Kidney tubule cell (primary cell): ENCODE results near the gene CAMK1D.
A peak's percentile ranks its signal among the peaks of the same experiment; 100 is the strongest.

Experiments used
- DNase-seq: peaks from one replicate; pipeline ENCODE4 v3.0.0-alpha.2; 2018; ENCODE audit warnings: low spot score

Gene CAMK1D

DNA sequence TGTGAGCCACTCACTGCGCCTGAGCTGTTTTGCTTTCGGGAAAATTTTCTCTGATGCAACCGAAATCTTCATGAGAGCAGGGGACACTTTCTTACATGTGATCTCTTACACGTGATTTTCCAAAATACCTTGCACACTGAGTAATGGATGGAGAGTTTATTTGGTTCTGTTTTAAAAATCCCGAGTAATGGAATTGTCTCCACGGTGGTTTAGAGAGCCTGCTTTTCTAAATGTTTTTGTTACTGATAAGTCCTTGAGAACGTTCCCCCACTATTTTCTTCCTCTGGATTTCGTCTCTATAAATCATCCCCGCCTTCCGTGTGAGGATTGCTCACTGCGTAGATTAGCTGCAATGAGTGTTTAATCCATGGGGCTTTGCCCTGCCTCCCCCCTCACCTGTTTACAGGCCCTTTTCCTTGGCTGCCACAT is 25.7 kb downstream of the CAMK1D start:
- no peak for DNase-seq

DNA sequence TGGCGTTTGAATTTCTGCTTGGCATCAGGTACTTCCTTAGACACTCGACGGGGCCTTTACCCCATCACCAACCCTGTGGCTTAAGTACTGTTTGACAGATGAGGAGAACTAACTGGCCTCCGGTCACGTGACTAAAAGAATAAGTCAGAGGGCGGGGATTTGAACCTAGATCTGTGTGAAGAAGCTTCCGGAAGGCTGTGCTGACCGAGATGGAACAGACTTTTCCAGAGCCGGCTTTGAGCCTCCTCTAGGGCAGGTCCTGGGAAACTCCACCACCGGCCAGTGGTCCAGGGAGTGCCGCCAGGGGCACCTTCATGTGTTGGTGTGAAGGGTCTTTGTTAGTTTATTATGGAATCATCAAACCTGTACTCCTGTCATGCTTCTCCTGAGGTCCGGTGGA is 26.9 kb downstream of the CAMK1D start:
- DNase-seq: no peak

DNA sequence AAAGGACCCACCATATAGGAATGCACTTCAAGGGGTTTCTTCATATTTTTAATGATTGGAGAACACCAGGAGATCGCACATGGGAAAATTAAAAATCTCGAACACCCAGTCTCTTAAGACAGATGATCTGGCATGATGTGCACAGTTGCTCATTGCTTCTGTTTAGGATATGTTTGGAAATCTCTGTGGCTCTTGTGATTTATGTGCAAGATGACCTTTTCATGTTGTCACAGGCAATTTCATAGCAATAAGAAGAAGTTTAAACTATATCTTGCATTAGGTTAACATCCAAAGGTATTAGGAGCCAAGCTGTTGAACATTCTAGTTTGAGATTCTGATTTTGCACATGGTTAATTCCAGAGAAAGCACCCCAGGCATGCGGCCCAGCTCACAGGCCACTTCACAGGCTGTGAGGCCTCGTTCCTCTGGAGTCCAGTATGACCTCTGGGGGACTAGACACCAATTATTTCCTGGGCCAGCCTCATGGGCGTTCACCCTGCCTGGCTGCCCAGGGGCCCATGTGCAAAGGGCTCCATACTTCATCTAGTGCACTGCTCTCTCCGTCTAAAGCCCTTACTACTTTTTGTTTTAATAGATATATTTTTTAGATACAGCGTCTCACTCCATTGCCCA is 28.4 kb downstream of the CAMK1D start:
- DNase-seq: no peak

DNA sequence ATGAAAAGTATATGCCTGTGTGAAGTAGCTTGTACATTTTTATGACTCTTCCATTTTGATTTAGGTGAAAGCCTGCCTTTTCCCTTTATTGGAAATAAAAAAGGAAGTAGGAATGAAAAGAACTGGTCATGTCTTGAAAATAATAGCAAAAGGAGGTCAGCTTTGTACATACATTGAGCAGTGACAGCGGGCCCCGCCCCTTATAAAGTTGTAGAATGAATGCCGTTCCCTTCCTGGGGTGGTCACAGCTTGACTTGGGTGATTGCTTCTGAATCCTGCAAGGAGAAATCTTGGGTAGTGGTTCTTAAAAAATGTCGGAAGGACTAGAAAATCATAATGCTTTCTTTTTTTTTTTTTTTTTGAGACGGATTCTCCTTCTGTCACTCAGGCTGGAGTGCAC is 31.7 kb downstream of the CAMK1D start:
- DNase-seq: no peak

DNA sequence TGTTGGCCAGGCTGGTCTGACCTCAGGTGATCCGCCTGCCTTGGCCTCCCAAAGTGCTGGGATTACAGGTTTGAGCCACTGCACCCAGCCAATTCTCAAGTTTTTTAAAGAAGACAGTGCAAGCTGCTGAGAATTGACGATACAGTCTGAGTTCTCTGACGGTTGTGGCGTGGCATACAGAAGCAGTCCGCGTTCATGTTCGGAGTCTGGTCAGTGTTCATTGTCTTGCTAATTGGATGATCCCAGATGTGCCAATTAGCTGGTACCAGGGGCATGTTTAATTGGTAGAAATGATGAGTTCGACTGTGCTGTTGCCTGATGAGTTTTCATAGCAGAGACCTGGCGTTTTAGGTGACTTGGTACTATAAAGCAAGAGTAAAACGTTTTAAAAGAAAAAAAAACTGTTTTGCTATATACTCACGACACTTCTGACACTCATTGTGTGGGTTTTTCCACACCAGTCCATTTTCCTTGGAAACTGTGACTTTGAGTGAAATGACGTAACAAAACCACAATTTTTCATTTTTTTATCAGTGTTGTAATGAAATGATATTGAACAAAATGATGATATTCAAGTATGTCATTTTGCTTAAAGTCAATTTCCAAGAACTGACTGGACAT is 32.3 kb downstream of the CAMK1D start:
- no peak for DNase-seq

GRCh38 chr10:12382157-12382548 is 32.8 kb downstream of the CAMK1D start:
- no peak for DNase-seq

- DNase-seq: no peak
Observed at GRCh38 chr10:12382956-12383531, 33.7 kb downstream of the CAMK1D start.

DNA sequence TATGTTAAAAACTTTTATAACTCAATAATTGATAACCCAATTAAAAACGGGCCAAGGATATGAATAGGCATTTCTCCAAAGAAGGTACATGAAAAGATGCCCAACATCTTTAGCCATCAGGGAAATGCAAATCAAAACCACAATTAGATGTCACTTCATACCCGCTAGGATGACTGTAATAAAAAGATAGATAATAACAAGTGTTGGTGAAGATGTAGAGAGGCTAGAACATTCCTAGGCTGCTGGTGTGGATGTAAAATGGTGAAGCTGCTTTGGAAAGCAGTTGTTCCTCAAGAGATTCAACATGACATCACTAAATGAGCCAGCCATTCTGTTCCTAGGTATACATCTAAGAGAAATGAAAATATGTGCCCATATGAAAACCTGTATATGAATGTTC is 35.6 kb downstream of the CAMK1D start:
- no peak for DNase-seq

DNA sequence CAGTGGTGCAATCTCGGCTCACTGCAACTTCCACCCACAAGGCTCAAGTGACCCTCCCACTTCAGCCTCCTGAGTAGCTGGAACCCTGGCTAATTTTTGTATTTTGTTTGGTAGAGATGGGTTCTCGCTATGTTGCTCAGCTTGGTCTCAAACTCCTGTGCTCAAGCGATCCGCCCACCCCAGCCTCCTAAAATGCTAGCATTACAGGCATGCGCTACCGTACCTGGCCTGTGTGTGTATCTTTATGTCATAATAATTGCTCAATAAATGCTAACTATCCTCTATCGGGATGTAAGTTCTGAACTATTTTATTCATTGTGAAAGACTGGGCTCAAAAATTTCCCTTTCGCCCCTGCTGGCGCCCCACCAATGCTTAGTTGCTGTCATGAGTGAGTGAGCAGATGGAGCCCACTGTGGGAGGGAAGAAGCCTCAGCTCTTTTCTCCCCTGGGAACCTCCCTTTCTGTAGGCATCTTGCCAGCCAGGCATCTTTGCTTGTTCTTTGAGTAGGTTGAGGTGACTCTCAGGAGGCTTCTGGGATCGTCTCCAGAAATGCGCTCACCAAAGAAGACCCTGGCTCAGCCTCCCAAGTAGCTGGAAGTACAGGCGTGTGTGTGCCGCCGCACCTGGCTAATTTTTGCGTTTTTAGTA is 38.3 kb downstream of the CAMK1D start:
- no peak for DNase-seq

- no peak for DNase-seq
Observed at GRCh38 chr10:12388671-12389070, 39.3 kb downstream of the CAMK1D start.

DNA sequence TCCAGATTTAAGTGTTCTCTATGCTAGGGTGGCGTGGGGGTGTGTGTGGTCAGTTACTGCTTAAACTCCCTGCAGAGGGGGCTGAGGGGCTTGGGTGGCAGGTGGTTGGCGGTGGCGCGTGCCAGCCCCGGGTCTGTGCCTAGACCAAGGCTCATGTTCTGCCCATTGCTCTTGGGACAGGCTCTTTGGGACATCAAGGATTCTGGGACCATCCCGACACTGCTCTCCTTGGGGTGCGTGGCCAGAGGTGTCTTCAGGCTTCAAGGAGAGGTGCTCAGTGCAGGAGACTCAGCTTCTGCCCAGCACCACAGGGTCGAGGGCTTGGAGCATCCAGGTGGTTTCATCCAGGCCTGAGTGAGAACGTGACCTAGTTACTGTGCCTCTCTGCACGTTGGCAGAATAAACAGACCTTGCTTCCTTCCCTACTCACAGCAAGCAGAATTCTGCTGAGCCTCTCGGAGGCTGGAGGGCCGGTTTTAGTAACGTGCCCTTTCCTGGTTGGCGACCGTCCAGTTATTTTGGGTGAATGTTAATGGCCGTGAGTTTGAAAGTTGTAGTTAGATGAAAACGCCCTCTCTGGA is 39.9 kb downstream of the CAMK1D start:
- DNase-seq: peak; percentile 15

- no peak for DNase-seq
Observed at GRCh38 chr10:12390733-12391132, 41.4 kb downstream of the CAMK1D start.

GRCh38 chr10:12391206-12391605 is 41.9 kb downstream of the CAMK1D start:
- DNase-seq: no peak

DNA sequence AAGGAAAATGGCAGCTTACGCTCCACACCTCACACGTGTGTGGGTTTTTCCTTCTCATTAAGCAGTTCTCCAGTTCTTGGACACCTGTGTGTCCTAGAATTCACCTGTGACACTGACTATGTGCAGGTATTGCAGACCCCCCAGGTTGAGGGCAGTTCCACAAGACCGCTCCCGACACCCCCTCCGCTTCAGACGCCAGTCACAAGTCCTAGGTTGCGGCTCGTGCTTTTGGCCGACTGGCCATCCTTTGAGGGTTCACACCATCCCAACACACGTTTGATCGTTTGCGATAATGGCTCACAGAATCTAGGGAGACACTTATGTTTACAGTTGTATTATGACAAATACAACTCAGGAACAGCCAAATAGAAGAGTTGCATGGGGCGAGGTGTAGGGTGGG is 44.5 kb downstream of the CAMK1D start:
- DNase-seq: no peak

- peak; percentile 66 for DNase-seq
Observed at GRCh38 chr10:12394241-12395033, 45.1 kb downstream of the CAMK1D start.

GRCh38 chr10:12396093-12396492 is 46.7 kb downstream of the CAMK1D start:
- DNase-seq: no peak

DNA sequence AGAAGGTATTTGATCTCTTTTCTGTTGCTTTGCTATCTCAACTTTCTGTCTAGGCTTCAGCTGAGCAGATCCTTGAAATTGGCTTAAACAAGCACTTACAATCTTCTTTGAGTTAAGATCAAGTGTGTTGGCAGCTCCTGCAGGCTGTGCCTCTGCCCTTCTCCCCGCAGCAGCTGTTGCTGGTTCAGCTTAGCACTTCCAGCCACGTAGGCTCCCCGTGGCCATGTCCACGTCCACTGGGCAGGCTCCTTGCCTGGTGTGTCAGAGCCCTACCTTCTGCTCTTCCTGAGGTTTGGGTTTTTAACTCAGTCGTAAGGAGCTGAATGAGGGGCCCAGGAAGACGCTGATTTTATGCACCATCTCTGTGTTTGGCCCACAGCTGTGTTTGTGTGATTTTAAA is 47.2 kb downstream of the CAMK1D start:
- DNase-seq: no peak

DNA sequence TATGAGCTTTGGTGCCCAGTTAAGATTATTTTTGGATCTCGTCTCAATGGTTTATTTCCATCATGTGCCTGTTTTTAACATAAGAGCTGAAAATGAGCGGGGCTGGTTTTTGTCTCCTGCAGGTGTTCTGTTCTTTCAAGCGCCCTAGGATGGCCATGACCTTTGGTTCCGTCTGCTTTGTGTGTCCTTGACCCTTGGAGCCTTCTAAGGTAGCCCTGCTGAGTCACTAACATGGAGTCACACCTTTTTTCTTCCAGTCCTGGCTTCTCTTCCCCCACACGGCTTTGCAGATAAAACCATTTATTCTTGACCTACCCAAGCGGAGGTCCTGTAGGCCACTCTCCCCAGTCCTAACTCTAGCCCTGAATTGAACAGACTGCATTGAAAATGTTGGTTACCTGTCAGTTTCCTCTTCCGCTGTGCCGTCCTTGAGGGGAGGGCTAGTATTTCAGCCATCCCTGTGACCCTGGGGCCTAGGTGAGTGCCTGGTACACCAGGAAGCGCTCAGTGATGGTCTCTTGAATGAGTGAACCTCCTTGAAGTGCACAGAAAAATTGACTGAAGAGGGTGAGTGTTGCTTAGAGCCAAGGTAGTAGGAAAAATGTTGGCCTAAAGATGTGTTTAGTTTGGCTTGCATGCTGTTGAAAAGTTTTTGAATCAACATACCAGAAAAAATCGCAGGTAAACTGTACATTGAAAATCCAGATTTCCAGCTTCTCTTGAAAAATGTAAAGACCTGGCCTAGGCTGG is 48.0 kb downstream of the CAMK1D start:
- DNase-seq: no peak

DNA sequence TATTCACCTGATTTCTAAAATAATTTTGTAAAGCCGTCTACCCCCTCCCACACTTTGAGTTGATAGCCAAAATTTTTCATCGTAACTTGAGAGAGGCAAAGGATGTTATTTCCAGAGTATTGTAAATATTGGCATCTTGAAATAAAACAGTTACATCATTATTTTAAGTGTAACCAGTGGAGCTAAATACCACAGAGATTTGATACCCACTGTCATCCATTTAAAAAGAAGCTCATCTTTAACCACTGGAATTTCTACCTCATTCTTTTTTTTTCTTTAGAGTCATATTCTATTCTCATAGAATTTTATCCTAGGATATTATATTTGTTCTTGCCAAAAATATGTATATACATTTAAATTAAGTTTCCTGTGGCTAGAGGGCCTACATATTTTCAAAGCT is 48.6 kb downstream of the CAMK1D start:
- DNase-seq: no peak

- DNase-seq: peak; percentile 67
Observed at GRCh38 chr10:12400266-12400931, 51.1 kb downstream of the CAMK1D start.

DNA sequence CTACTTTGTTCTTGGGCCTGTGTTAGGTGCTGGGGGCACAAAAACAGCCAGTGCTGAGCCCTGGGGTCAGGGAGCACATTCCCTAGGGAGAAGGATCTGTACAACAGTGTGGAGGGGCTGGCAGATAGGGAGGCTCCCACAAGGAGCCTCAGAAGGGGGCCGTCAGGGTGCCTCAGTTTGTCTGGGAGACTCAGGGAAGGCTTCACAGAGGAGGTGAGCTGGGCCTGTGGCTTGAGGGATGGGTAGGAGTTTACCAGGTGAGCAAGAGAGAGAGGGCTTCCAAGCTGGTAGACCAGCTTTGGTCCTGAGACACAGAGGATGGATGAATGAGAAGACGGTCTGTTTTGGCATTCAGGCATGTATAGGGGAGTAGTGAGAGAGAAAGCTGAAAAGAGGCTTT is 52.1 kb downstream of the CAMK1D start:
- no peak for DNase-seq
